Erythroblast (primary cell): ENCODE data around the gene TNP1.

Source experiments
- GATA1 ChIP-seq: IDR thresholded peaks from 2 replicates; pipeline ENCODE4 v1.6.1; 2011; ENCODE audit warnings: low read depth, mild to moderate bottlenecking, control low read depth, low read length, moderate library complexity
- POLR2A ChIP-seq: IDR thresholded peaks from 2 replicates; pipeline ENCODE4 v1.6.1; 2011; ENCODE audit warnings: mild to moderate bottlenecking, low read length

DNA sequence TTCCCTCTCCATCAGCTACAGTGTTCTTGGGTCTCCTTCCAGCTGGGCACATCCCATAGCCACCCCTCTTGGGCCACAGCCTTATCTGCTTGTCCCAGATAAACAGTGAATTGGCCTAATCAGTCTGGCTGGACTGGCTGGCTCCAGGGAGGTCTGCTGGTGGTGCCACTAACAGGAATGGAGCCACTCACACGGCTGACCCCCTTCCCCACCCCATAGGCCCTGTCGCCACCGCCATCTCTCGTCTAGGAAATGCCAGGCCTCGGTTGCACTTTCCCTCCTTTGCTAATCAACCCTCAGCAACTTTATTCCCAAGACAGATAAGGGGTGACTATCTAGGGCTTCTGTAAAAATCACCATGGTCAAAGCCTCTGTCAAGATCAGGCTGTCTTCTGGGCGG lies 23.0 kb upstream of the TNP1 start:
- no peak for TF ChIP-seq POLR2A
- peak; percentile 79 for TF ChIP-seq GATA1
